NCI-H1930 (cell line): Measurements from ENCODE around the gene NNAT.
"Not testable (repeated sequence)": the region's sequence is repeated elsewhere in the genome, so short reads cannot be mapped to it uniquely, and the experiment has no call there.

Experiments
- DNase-seq, 2 experiments: peaks; one replicate each; lab custom pipeline; 2025; lab: John Stamatoyannopoulos, UW

The NNAT gene

GRCh38 chr20:37521061-37521771, at the start of gene NNAT:
NNAT (plus strand) TSS chr20:37521250; CDS start chr20:37521332, 82 bp downstream.
- no peak for DNase-seq

- no peak for DNase-seq
Observed at GRCh38 chr20:37471741-37472235, 49.3 kb upstream of the NNAT start.

GRCh38 chr20:37472435-37472834, 48.6 kb upstream of the NNAT start:
- DNase-seq: not testable (repeated sequence)

GRCh38 chr20:37473249-37474000, 47.6 kb upstream of the NNAT start:
- DNase-seq: no peak

- no peak for DNase-seq
Observed at GRCh38 chr20:37474386-37474785, 46.7 kb upstream of the NNAT start.

- no peak for DNase-seq
Observed at GRCh38 chr20:37475252-37475651, 45.8 kb upstream of the NNAT start.

GRCh38 chr20:37477041-37477440, 44.0 kb upstream of the NNAT start:
- DNase-seq: no peak

- no peak for DNase-seq
Observed at GRCh38 chr20:37479266-37479665, 41.8 kb upstream of the NNAT start.

- no peak for DNase-seq
Observed at GRCh38 chr20:37479925-37480691, 40.9 kb upstream of the NNAT start.

GRCh38 chr20:37480919-37481318, 40.1 kb upstream of the NNAT start:
- DNase-seq: no peak

GRCh38 chr20:37481610-37482009, 39.4 kb upstream of the NNAT start:
- DNase-seq: no peak

GRCh38 chr20:37484331-37484730, 36.7 kb upstream of the NNAT start:
- no peak for DNase-seq

- DNase-seq: not testable (repeated sequence)
Observed at GRCh38 chr20:37486209-37486608, 34.8 kb upstream of the NNAT start.

- DNase-seq: no peak
Observed at GRCh38 chr20:37490663-37491350, 30.2 kb upstream of the NNAT start.

- DNase-seq: no peak
Observed at GRCh38 chr20:37492096-37492625, 28.9 kb upstream of the NNAT start.

- no peak for DNase-seq
Observed at GRCh38 chr20:37492945-37493344, 28.1 kb upstream of the NNAT start.

GRCh38 chr20:37494301-37494700, 26.7 kb upstream of the NNAT start:
- no peak for DNase-seq

- DNase-seq: no peak
Observed at GRCh38 chr20:37494796-37495195, 26.3 kb upstream of the NNAT start.

GRCh38 chr20:37498066-37498665, 22.9 kb upstream of the NNAT start:
- DNase-seq: no peak

- peak; percentile 82 to 88 for DNase-seq
Observed at GRCh38 chr20:37500311-37500710, 20.7 kb upstream of the NNAT start.

GRCh38 chr20:37501940-37502339, 19.1 kb upstream of the NNAT start:
- DNase-seq: peak; percentile 58 to 60
